Nephron (organoid): ENCODE data around the gene ACR.
"Not testable (repeated sequence)": the region's sequence is repeated elsewhere in the genome, so short reads cannot be mapped to it uniquely, and the experiment has no call there.

Source experiments
- H3K27ac Mint-ChIP-seq, 3 experiments: 2 replicates each; pipeline ENCODE4 v1.8.0; 2020; ENCODE audit warnings: mixed read lengths in 3 of 3, mild to moderate bottlenecking in 2 of 3, moderate library complexity in 1 of 3
- H3K27me3 Mint-ChIP-seq: 2 replicates; pipeline ENCODE4 v1.8.0; 2021; ENCODE audit warnings: low read depth, mild to moderate bottlenecking, moderate library complexity, mixed read lengths
- H3K36me3 Mint-ChIP-seq: 2 replicates; pipeline ENCODE4 v1.8.0; 2020; ENCODE audit warnings: low read depth, mixed read lengths
- H3K4me1 Mint-ChIP-seq: 2 replicates; pipeline ENCODE4 v1.8.0; 2020; ENCODE audit warnings: mixed read lengths
- H3K4me3 Mint-ChIP-seq, 3 experiments: 2 replicates each; pipeline ENCODE4 v1.8.0; 2020; ENCODE audit warnings: mild to moderate bottlenecking in 3 of 3, mixed read lengths in 3 of 3, moderate library complexity in 2 of 3
- H3K9me3 Mint-ChIP-seq: 2 replicates; pipeline ENCODE4 v1.8.0; 2020; ENCODE audit warnings: mixed read lengths
- TF ChIP-seq, protein P1 (sequence below), 3 experiments: fragments of 200-600 bp; sonication (generic); IDR thresholded peaks; one replicate each; pipeline ENCODE4 v1.5.0; 2021; ENCODE audit warnings: antibody characterized with exemption in 3 of 3; ENCODE audit not compliant: unreplicated experiment in 3 of 3

Gene ACR

GRCh38 chr22:50749302-50750074, 11.5 kb downstream of the ACR start:
- H3K4me3 Mint-ChIP-seq: not testable (repeated sequence)

GRCh38 chr22:50755251-50755650, 17.2 kb downstream of the ACR start:
- not testable (repeated sequence) for H3K4me1 Mint-ChIP-seq, H3K4me3 Mint-ChIP-seq, H3K27ac Mint-ChIP-seq, H3K36me3 Mint-ChIP-seq, H3K27me3 Mint-ChIP-seq
- peaks cover 19% of the 10 kb centered on the region for H3K9me3 Mint-ChIP-seq

More at GRCh38 chr22:50749302-50750074, 11.5 kb downstream of the ACR start:
- not testable (repeated sequence) for H3K4me1 Mint-ChIP-seq, H3K27ac Mint-ChIP-seq, H3K27me3 Mint-ChIP-seq, H3K36me3 Mint-ChIP-seq, H3K9me3 Mint-ChIP-seq

DNA sequence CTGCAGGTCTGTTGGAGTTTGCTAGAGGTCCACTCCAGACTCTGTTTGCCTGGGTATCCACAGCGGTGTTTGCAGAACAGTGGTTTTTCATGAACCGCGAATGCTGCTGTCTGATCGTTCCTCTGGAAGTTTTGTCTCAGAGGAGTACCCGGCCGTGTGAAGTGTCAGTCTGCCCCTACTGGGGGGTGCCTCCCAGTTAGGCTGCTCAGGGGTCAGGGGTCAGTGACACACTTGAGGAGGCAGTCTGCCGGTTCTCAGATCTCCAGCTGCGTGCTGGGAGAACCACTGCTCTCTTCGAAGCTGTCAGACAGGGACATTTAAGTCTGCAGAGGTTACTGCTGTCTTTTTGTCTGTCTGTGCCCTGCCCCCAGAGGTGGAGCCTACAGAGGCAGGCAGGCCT, 18.4 kb downstream of the ACR start:
- peak overlapping the region; percentile 95 to 99 (median 97) for H3K4me3 Mint-ChIP-seq
- H3K9me3 Mint-ChIP-seq: peaks cover 19% of the 10 kb centered on the region
- H3K27me3 Mint-ChIP-seq, H3K36me3 Mint-ChIP-seq, H3K4me1 Mint-ChIP-seq: not testable (repeated sequence)
- peak overlapping the region in 2 of 3 experiments; percentile 89 to 98 for H3K27ac Mint-ChIP-seq

GRCh38 chr22:50756949-50757491, 19.0 kb downstream of the ACR start:
- H3K9me3 Mint-ChIP-seq: peaks cover 19% of the 10 kb centered on the region
- not testable (repeated sequence) for H3K27me3 Mint-ChIP-seq, H3K4me1 Mint-ChIP-seq, H3K36me3 Mint-ChIP-seq
- TF ChIP-seq, protein P1, sequence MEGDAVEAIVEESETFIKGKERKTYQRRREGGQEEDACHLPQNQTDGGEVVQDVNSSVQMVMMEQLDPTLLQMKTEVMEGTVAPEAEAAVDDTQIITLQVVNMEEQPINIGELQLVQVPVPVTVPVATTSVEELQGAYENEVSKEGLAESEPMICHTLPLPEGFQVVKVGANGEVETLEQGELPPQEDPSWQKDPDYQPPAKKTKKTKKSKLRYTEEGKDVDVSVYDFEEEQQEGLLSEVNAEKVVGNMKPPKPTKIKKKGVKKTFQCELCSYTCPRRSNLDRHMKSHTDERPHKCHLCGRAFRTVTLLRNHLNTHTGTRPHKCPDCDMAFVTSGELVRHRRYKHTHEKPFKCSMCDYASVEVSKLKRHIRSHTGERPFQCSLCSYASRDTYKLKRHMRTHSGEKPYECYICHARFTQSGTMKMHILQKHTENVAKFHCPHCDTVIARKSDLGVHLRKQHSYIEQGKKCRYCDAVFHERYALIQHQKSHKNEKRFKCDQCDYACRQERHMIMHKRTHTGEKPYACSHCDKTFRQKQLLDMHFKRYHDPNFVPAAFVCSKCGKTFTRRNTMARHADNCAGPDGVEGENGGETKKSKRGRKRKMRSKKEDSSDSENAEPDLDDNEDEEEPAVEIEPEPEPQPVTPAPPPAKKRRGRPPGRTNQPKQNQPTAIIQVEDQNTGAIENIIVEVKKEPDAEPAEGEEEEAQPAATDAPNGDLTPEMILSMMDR (IDR thresholded peaks at IDR 0.05; ENCODE audit: unreplicated experiment in 3 of 3): peak; percentile 13 to 43 (median 21)
- peak overlapping the region; percentile 95 to 99 (median 97) for H3K4me3 Mint-ChIP-seq
- peak overlapping the region; percentile 89 to 98 (median 93) for H3K27ac Mint-ChIP-seq

DNA sequence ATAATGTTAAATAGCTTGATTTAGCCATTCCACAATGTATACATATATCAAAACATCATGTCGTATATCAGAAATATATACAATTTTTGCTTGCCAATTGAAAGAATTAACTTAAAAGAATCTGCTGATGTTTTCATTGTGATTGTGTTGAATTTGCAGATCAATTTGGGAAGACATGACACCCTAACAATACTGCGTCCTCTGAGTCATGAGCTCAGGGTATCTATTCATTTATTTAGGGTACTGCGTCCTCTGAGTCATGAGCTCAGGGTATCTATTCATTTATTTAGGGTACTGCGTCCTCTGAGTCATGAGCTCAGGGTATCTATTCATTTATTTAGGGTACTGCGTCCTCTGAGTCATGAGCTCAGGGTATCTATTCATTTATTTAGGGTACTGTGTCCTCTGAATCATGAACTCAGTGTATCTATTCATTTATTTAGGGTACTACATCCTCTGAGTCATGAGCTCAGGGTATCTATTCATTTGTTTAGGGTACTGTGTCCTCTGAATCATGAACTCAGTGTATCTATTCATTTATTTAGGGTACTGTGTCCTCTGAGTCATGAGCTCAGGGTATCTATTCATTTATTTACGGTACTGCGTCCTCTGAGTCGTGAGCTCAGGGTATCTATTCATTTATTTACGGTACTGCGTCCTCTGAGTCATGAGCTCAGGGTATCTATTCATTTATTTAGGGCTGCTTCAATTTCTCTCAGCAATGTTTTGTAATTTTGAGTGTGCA, 21.8 kb downstream of the ACR start:
- H3K9me3 Mint-ChIP-seq: peaks cover 10% of the 10 kb centered on the region
- H3K4me1 Mint-ChIP-seq, H3K27me3 Mint-ChIP-seq, H3K4me3 Mint-ChIP-seq, H3K27ac Mint-ChIP-seq, H3K36me3 Mint-ChIP-seq: not testable (repeated sequence)

- not testable (repeated sequence) for H3K9me3 Mint-ChIP-seq, H3K4me1 Mint-ChIP-seq, H3K4me3 Mint-ChIP-seq, H3K27me3 Mint-ChIP-seq, H3K36me3 Mint-ChIP-seq, H3K27ac Mint-ChIP-seq
Observed at GRCh38 chr22:50761829-50762228, 23.8 kb downstream of the ACR start.

- H3K36me3 Mint-ChIP-seq, H3K4me1 Mint-ChIP-seq, H3K27ac Mint-ChIP-seq, H3K4me3 Mint-ChIP-seq, H3K9me3 Mint-ChIP-seq, H3K27me3 Mint-ChIP-seq: not testable (repeated sequence)
Observed at GRCh38 chr22:50764288-50764687, 26.3 kb downstream of the ACR start.

GRCh38 chr22:50775132-50775531, 37.1 kb downstream of the ACR start:
- not testable (repeated sequence) for H3K9me3 Mint-ChIP-seq, H3K36me3 Mint-ChIP-seq, H3K4me1 Mint-ChIP-seq, H3K27me3 Mint-ChIP-seq, H3K4me3 Mint-ChIP-seq, H3K27ac Mint-ChIP-seq
- TF ChIP-seq, protein P1 (IDR thresholded peaks at IDR 0.05; ENCODE audit: unreplicated experiment in 3 of 3): peak in 2 of 3 experiments; percentile 48 to 54

DNA sequence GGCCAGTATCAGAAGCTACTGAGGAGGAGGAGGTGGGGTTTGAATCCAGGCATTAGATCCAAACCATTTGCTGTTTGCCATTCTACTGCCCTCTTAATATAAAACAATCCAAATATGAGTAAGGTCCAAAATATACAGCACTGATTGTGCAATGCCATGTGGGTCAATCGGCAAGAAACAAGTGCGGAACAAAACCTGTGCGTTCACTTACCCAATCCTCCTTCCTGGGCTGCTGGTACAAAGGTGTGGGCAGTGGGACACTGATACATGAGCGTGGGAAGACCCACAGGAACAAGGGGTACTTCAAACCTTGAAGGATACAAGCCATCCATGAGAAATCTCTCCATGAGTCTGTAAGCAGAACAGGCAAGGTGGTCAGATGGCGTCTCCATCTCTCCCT, 39.6 kb downstream of the ACR start:
- H3K27ac Mint-ChIP-seq, H3K4me3 Mint-ChIP-seq, H3K27me3 Mint-ChIP-seq, H3K9me3 Mint-ChIP-seq, H3K4me1 Mint-ChIP-seq: not testable (repeated sequence)
- H3K36me3 Mint-ChIP-seq: peaks cover 13% of the 10 kb centered on the region

GRCh38 chr22:50780244-50780643, 42.2 kb downstream of the ACR start:
- H3K36me3 Mint-ChIP-seq: peaks cover 13% of the 10 kb centered on the region
- not testable (repeated sequence) for H3K4me3 Mint-ChIP-seq, H3K9me3 Mint-ChIP-seq, H3K27ac Mint-ChIP-seq, H3K27me3 Mint-ChIP-seq, H3K4me1 Mint-ChIP-seq

DNA sequence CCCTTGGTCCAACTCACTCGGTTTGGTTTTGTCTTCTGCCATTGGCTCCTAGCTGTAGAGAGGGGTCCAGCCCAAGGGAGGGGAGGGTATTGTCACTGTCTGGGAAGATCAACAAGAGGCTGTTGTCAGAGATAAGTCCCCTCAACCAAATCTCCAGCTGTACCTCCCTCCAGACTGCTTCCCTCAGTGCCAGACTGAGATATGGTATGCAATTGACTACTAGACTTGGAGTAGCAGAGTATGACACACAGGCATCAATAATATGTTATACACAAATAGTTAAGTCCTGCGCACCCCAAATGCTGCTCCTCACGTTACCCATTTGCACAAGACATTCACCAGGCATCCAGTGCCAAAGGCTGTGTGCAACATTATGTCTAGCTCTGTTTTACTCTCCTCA, 44.2 kb downstream of the ACR start:
- H3K4me3 Mint-ChIP-seq: peak overlapping the region; percentile 80 to 87 (median 85)
- H3K27ac Mint-ChIP-seq, H3K9me3 Mint-ChIP-seq, H3K36me3 Mint-ChIP-seq, H3K4me1 Mint-ChIP-seq, H3K27me3 Mint-ChIP-seq: not testable (repeated sequence)

GRCh38 chr22:50783033-50783879, 45.3 kb downstream of the ACR start, which contains the start of gene RABL2B:
RABL2B (minus strand) TSS chr22:50783636; CDS start chr22:50782294, 1,342 bp downstream.
- not testable (repeated sequence) for H3K36me3 Mint-ChIP-seq, H3K9me3 Mint-ChIP-seq, H3K27me3 Mint-ChIP-seq, H3K4me1 Mint-ChIP-seq
- Mint-ChIP-seq H3K27ac (peak within 1 kb of the TSS; percentile 37 to 47 (median 44)), H3K4me3 (peak within 1 kb of the TSS; percentile 89 to 91 (median 91))
